Spinal cord (tissue), 10 donors: ENCODE results near the gene ADD2. TPM values are rescaled to one million over a fixed set of nuclear protein-coding genes. Genes with fewer than 3 reads are reported as not detected.

Source experiments
- DNase-seq, 6 donors: peaks; one replicate each; pipeline versions ENCODE4 v3.0.0 to v3.0.0-alpha.2; 2013 to 2015; ENCODE audit warnings: low spot score in 6 of 6, low read depth in 4 of 6
- H3K27ac ChIP-seq: one replicate; pipeline ENCODE4 v1.5.1; 2013; ENCODE audit warnings: low read depth, low read length, control low read depth
- H3K27me3 ChIP-seq: one replicate; pipeline ENCODE4 v1.6.1; 2013; ENCODE audit warnings: low read length; ENCODE audit not compliant: control insufficient read depth, insufficient read depth
- H3K36me3 ChIP-seq: one replicate; pipeline ENCODE4 v1.6.1; 2013; ENCODE audit warnings: low read length; ENCODE audit not compliant: control insufficient read depth, insufficient read depth
- H3K4me1 ChIP-seq: one replicate; pipeline ENCODE4 v1.6.1; 2013; ENCODE audit warnings: low read length; ENCODE audit not compliant: control insufficient read depth, insufficient read depth
- H3K4me3 ChIP-seq: one replicate; pipeline ENCODE4 v1.5.1; 2013; ENCODE audit warnings: low read depth, low read length, control low read depth
- H3K9me3 ChIP-seq: one replicate; pipeline ENCODE4 v1.6.1; 2013; ENCODE audit warnings: low read length; ENCODE audit not compliant: control insufficient read depth, insufficient read depth
- WGBS: methylation state at CpG from one replicate; pipeline ENCODE4 v1.1.5; 2013; ENCODE audit warnings: missing lambda C conversion rate; ENCODE audit not compliant: insufficient coverage; 5-methylcytosine and 5-hydroxymethylcytosine counted together
- polyA plus RNA-seq, 2 donors: library from polyadenylated mRNA; unstranded; fragments of 120-200 nt; gene quantifications; one replicate each; pipeline ENCODE4 v1.2.1, GENCODE V29; 2013; ENCODE audit not compliant: insufficient read length in 2 of 2
- total RNA-seq, 2 donors: library from RNA; depleted of rRNA in 1 of 2; stranded (reverse); fragments of 120-200 nt in 1 of 2; fragments of >200 nt in 1 of 2; gene quantifications; one replicate each; pipeline versions ENCODE4 v1.2.3 to v1.2.4, GENCODE V29; 2013 to 2014
- donor health status: healthy.

Gene ADD2
- total and polyA plus RNA-seq, 4 donors, result 22.7 to 122 (median 68.7) TPM

GRCh38 chr2:70772486-70773155, 4.6 kb upstream of the ADD2 start:
- H3K27ac ChIP-seq, result no peak overlapping the region
- H3K27me3 ChIP-seq, result peaks cover 2% of the 10 kb centered on the region
- no CpG with 5 or more reads among the region's 2 CpGs for WGBS
- no peak for DNase-seq
- H3K4me3 ChIP-seq, result no peak overlapping the region
- no peaks in the 10 kb centered on the region for H3K9me3 ChIP-seq
- no peaks in the 10 kb centered on the region for H3K36me3 ChIP-seq
- H3K4me1 ChIP-seq, result no peaks in the 10 kb centered on the region

DNA sequence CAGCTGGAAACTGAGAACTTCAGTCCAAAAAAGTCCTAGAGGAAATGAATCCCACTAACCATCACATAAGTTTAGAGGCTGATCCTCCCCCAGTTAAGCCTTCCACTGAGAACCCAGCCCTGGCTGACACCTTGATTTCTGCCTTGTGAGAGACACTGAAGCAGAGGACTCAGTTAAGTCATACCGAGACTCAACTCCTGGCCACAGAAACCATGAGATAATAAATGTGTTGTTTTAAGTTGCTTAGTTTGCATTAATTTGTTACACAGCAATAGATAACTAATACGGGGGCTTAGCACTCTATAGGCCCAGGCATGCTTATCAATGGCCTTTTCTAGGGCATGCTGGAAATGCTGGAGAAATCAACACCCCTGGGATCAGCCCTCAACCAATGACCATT, 3.4 kb upstream of the ADD2 start:
- WGBS, result 100% methylated on average over 1 of the region's 2 CpGs

DNA sequence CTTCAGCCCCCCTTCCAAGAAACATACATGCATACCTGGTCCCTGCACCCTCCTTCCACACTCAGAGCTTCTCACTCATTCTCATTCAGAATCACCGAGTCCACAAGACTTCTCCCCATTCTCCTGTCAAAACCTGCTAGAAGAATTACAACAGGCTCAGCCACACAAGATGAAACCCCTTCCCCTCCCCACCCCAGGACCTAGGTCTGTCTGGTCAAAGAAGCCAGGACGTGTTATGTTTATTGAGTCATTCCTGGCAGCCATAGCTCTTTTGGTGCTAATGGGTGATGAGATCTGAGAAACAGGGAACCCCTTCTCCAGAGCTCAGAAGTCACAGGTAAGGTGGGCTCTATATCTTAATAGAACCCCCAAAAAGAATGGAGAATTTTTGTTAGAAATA, 1.4 kb upstream of the ADD2 start:
- no peak overlapping the region for H3K4me3 ChIP-seq
- no peak overlapping the region for H3K27ac ChIP-seq
- H3K9me3 ChIP-seq, result no peaks in the 10 kb centered on the region
- no peaks in the 10 kb centered on the region for H3K27me3 ChIP-seq
- WGBS, result 56% methylated on average over 1 of the region's 2 CpGs
- H3K4me1 ChIP-seq, result peaks cover 6% of the 10 kb centered on the region
- no peaks in the 10 kb centered on the region for H3K36me3 ChIP-seq
- DNase-seq, result no peak

More for the DNA sequence above, 3.4 kb upstream of the ADD2 start:
- Histone ChIP-seq H3K27me3 (peaks cover 2% of the 10 kb centered on the region), H3K9me3 (no peaks in the 10 kb centered on the region), H3K36me3 (no peaks in the 10 kb centered on the region), H3K4me1 (no peaks in the 10 kb centered on the region), H3K4me3 (no peak overlapping the region), H3K27ac (no peak overlapping the region)
- DNase-seq, result no peak

DNA sequence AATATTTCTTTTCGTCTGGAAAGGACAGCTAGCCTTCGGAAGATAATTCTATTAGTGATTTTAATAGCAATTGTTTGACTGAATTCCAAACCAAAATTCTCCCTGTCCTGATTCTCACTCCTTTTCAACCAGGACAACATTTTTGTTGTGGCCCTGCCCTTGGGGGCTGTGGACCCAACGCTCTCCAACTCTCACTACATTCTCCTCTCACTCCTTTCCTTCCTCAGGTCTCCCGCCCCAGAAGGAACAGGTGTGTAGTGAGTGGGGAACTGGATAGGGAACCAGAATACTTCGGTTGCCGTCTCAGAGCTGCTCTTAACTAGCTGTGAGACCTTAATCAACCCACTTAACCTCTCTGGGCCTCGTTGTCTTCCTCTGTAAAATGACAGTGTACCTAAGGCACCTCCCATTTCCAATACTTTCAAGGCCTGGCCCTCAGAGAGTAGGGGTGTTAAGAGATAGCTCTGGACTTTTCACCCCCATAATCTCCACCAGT, 638 bp upstream of the ADD2 start:
- no peaks in the 10 kb centered on the region for H3K27me3 ChIP-seq
- no peak for DNase-seq
- H3K4me1 ChIP-seq, result peaks cover 10% of the 10 kb centered on the region
- H3K27ac ChIP-seq, result no peak overlapping the region
- no peaks in the 10 kb centered on the region for H3K36me3 ChIP-seq
- no peaks in the 10 kb centered on the region for H3K9me3 ChIP-seq
- no CpG with 5 or more reads among the region's 7 CpGs for WGBS
- no peak overlapping the region for H3K4me3 ChIP-seq

GRCh38 chr2:70767079-70767698, 811 bp downstream of the ADD2 start:
- Histone ChIP-seq H3K9me3 (no peaks in the 10 kb centered on the region), H3K36me3 (no peaks in the 10 kb centered on the region), H3K27ac (peak overlapping the region; percentile 50), H3K4me3 (peak overlapping the region; percentile 54), H3K27me3 (no peaks in the 10 kb centered on the region), H3K4me1 (peaks cover 10% of the 10 kb centered on the region)
- WGBS, result under 1% methylated on average over 47 of the region's 51 CpGs
- peak in 3 of 6 donors; percentile 31 to 86 (median 76) for DNase-seq

DNA sequence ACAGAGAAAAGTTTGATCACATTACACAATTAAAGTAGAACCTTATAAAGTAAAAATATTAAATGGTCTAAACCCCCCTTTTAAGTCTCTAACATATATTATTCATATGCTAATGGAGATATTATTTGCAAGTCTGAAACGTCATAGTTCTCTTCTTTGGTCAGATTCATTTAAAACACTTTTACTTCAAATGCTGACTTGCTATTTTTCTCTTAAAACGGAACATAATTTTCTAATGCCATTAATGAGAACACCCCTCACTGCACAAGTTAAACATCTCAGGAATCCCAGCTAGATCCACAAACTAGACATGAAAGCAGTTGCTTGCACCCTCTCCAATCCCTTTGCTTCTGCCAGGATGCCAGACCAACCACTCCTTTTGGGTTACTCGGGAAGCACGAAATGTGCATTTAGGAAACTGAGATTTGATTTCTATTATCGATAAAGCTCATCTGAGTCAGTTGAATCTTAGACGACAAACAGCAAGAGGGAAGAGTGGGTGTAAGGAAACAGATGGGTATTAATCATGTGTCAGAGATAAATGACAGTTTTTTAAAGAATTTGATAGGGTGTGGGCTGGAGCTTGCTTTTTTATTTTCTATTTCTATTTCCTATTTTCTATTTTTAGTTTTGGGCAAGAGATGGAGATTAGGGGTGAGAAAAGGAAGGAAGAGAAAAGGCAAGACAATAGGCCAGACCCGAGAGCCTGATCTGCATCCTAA, 1.5 kb downstream of the ADD2 start:
- Histone ChIP-seq H3K4me3 (peak overlapping the region; percentile 54), H3K36me3 (no peaks in the 10 kb centered on the region), H3K9me3 (no peaks in the 10 kb centered on the region), H3K4me1 (peaks cover 10% of the 10 kb centered on the region), H3K27ac (no peak overlapping the region), H3K27me3 (no peaks in the 10 kb centered on the region)
- WGBS, result 14% methylated on average over 1 of the region's 7 CpGs
- peak in 2 of 6 donors; percentile 41 to 65 for DNase-seq

DNA sequence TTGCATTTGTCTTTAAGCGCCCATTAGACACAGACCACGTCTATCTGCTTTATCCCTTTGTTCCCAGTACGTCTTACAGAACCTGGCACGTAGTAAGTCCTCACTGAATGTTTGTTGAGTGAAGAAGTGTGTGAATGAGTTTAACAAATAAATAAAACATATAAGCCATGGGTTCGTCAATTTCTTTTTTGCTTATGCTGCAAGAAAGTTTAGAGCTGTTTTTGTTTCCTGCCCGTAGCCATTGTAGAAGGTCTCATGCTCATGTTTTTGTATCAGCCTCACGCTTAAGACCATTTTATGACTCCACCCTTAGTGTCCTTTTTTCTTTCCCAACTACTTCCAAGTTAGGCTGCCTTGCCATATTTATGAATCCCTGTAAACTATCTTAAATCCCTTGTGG, 2.5 kb downstream of the ADD2 start:
- H3K4me3 ChIP-seq, result no peak overlapping the region
- peaks cover 10% of the 10 kb centered on the region for H3K4me1 ChIP-seq
- H3K27ac ChIP-seq, result no peak overlapping the region
- H3K36me3 ChIP-seq, result no peaks in the 10 kb centered on the region
- 83% methylated on average over 1 of the region's 7 CpGs for WGBS
- no peak for DNase-seq
- H3K9me3 ChIP-seq, result no peaks in the 10 kb centered on the region
- H3K27me3 ChIP-seq, result no peaks in the 10 kb centered on the region

- Histone ChIP-seq H3K4me3 (no peak overlapping the region), H3K27ac (no peak overlapping the region), H3K36me3 (no peaks in the 10 kb centered on the region), H3K4me1 (peaks cover 14% of the 10 kb centered on the region), H3K27me3 (no peaks in the 10 kb centered on the region), H3K9me3 (no peaks in the 10 kb centered on the region)
- WGBS, result no CpG with 5 or more reads among the region's 1 CpG
- no peak for DNase-seq
Observed at GRCh38 chr2:70759446-70759845, 8.6 kb downstream of the ADD2 start.

GRCh38 chr2:70757966-70758365, 10.0 kb downstream of the ADD2 start:
- H3K9me3 ChIP-seq, result no peaks in the 10 kb centered on the region
- H3K4me1 ChIP-seq, result peaks cover 12% of the 10 kb centered on the region
- H3K36me3 ChIP-seq, result no peaks in the 10 kb centered on the region
- no peak overlapping the region for H3K27ac ChIP-seq
- 49% methylated on average over 4 of the region's 7 CpGs for WGBS
- no peaks in the 10 kb centered on the region for H3K27me3 ChIP-seq
- peak in 2 of 6 donors; percentile 61 to 82 for DNase-seq
- no peak overlapping the region for H3K4me3 ChIP-seq
